ENCODE results near the gene ENPP7. TPM values are rescaled to one million over a fixed set of nuclear protein-coding genes. Genes with fewer than 3 reads are reported as not detected.

Gene ENPP7
- total and polyA plus RNA-seq, 11 donors, result not detected

GRCh38 chr17:79737922-79738578 is 7.3 kb downstream of the ENPP7 start:
- no peaks in the 10 kb centered on the region for H3K9me3 ChIP-seq
- H3K4me1 ChIP-seq, result peaks cover 0 to 12% (median 7%) of the 10 kb centered on the region in 12 donors
- 89 to 94% (median 93%) methylated on average over 10 to 17 of the region's 17 CpGs for WGBS, 4 donors
- H3K4me3 ChIP-seq, result no peak overlapping the region
- ATAC-seq (no peak), DNase-seq (no peak)
- intact Hi-C loops (cut with DNase I), result no loop called here
- no peak overlapping the region for H3K27ac ChIP-seq
- H3K36me3 ChIP-seq, result no peaks in the 10 kb centered on the region
- H3K27me3 ChIP-seq, result peaks cover 9 to 59% (median 38%) of the 10 kb centered on the region in 9 donors
- TF ChIP-seq POLR2A (IDR thresholded peaks at IDR 0.05), result no peak
- no peak for TF ChIP-seq CTCF (IDR thresholded peaks at IDR 0.05)

GRCh38 chr17:79738643-79739042 is 7.9 kb downstream of the ENPP7 start:
- Histone ChIP-seq H3K27me3 (peaks cover 9 to 61% (median 38%) of the 10 kb centered on the region in 9 donors), H3K36me3 (no peaks in the 10 kb centered on the region), H3K27ac (no peak overlapping the region), H3K9me3 (no peaks in the 10 kb centered on the region), H3K4me3 (no peak overlapping the region), H3K4me1 (peaks cover 0 to 12% (median 7%) of the 10 kb centered on the region in 12 donors)
- no peak for ATAC-seq
- TF ChIP-seq CTCF (IDR thresholded peaks at IDR 0.05) (no peak), POLR2A (IDR thresholded peaks at IDR 0.05) (no peak)
- 81 to 92% (median 90%) methylated on average over 11 to 14 of the region's 14 CpGs for WGBS, 4 donors
- no peak for DNase-seq
- intact Hi-C loops (cut with DNase I), result no loop called here

GRCh38 chr17:79739148-79740062 is 8.7 kb downstream of the ENPP7 start:
- ATAC-seq, result no peak
- Histone ChIP-seq H3K4me1 (peaks cover 0 to 12% (median 7%) of the 10 kb centered on the region in 12 donors), H3K4me3 (no peak overlapping the region), H3K27me3 (peaks cover 9 to 61% (median 38%) of the 10 kb centered on the region in 9 donors), H3K9me3 (no peaks in the 10 kb centered on the region), H3K27ac (no peak overlapping the region), H3K36me3 (no peaks in the 10 kb centered on the region)
- TF ChIP-seq CTCF (IDR thresholded peaks at IDR 0.05), result no peak
- no peak for TF ChIP-seq POLR2A (IDR thresholded peaks at IDR 0.05)
- intact Hi-C loops (cut with DNase I), result loop anchor here in 8 of 10 donors (5.0 to 10.0 kb wide), 10 partner anchors 38 to 255 kb away; partner anchors contain the start of genes CBX2 (in 2 of the 8), CBX8 (in 2 of the 8) and CBX4 (in 1 of the 8)
- 79 to 82% (median 79%) methylated on average over 28 of the region's 28 CpGs for WGBS, 4 donors
- DNase-seq, result no peak

- ATAC-seq (no peak), DNase-seq (no peak)
- WGBS, 4 donors, result 36 to 42% (median 40%) methylated on average over 5 to 8 of the region's 8 CpGs
- Histone ChIP-seq H3K9me3 (no peaks in the 10 kb centered on the region), H3K4me3 (no peak overlapping the region), H3K4me1 (peaks cover 0 to 12% (median 7%) of the 10 kb centered on the region in 12 donors), H3K36me3 (no peaks in the 10 kb centered on the region), H3K27ac (no peak overlapping the region), H3K27me3 (peaks cover 9 to 61% (median 38%) of the 10 kb centered on the region in 9 donors)
- no peak for TF ChIP-seq POLR2A (IDR thresholded peaks at IDR 0.05)
- TF ChIP-seq CTCF (IDR thresholded peaks at IDR 0.05), result no peak
- intact Hi-C loops (cut with DNase I), result loop anchor here in 8 of 10 donors (5.0 to 10.0 kb wide), 10 partner anchors 37 to 254 kb away; partner anchors contain the start of genes CBX2 (in 2 of the 8), CBX8 (in 2 of the 8) and CBX4 (in 1 of the 8)
Measured at GRCh38 chr17:79740413-79740812, 9.7 kb downstream of the ENPP7 start.
